ENCODE measurements around the gene RPL7L1.
"Not testable (repeated sequence)": the region's sequence is repeated elsewhere in the genome, so short reads cannot be mapped to it uniquely, and the experiment has no call there.

Gene RPL7L1

DNA sequence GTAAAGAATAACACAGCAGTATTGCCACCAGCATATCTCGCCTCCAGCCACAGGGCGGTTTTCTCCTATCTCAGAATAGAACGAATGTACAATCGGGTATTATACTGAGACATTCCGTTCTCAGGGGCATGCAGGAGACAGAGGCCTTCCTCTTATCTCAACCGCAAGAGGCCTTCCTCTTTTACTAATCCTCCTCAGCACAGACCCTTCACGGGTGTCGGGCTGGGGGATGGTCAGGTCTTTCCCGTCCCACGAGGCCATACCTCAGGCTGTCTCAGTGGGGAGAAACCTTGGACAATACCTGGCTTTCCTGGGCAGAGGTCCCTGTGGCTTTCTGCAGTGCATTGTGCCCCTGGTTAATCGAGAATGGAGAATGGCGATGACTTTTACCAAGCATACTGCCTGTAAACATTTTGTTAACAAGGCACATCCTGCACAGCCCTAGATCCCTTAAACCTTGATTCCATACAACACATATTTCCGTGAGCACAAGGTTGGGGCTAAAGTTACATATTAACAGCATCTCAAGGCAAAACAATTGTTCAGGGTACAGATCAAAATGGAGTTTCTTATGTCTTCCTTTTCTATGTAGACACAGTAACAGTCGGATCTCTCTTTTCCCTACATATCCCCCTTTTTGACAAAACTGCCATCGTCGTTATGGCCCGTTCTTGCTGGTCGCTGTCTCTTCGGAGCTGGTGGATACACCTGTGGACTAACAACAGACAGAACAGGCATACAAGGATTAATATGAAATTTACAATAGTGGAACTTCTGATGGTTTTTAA, 14.8 kb downstream of the RPL7L1 start:
- DNase-seq, result not testable (repeated sequence)

DNA sequence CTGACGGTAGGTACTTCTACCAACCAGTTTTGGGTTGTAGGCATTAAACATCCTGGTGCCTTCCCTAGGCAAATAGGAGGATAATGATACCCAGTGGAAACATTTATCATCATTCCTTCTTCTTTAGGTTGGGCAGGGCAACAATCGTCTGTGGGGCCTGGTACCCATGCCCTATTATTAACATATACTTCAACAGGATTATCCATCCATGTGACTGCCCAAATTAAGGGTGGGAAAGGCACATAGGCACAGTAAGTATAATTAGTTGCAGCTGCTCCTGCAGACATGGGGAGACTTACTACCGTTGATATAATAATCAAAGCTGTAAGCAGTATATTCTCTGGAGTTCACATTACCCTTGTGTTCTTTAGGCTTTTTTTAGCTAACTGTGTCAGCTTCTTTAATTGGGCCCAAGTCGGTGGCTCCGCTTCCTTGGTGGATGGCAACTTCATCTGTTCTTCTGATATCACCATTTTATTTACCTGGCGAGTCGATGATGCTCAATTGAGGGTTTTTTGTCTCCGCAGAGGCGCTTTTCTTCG, 16.8 kb downstream of the RPL7L1 start:
- no peak for DNase-seq

DNA sequence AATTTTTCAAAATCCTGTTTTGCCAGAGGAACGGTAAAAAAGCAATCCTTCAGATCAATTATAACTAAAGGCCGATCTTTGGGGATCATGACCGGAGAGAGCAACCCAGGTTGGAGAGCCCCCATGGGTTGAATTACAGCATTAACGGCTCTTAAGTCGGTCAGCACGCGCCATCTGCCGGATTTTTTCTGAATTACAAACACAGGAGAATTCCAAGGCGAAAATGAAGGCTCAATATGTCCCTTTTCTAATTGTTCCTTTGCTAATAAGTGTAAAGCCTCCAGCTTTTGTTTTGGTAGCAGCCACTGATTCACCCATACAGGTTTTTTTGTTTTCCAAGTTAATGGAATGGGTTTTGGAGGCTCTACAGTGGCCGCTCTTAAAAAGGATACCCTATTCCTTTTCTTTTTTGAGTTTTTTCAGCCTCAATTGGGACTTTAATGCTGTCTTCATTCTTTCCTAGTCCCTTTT, 19.5 kb downstream of the RPL7L1 start:
- peak; percentile 53 to 56 for DNase-seq

DNA sequence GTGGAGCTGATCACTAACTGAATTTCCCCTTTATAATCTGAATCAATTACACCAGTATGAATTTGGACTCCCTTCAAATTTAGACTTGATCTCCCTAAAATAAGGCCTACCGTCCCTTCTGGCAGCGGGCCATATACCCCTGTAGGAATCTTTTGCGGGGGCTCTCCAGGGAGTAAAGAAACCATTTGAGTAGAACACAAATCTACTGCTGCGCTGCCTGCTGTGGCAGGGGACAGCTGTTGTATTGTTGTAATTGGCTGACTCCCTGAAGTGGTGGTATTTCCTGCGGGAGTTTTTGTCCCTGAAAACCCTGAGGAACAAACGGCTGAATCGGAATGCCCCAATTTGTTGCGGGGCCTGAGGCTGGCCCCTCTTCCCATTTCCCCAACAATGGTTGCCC, 20.5 kb downstream of the RPL7L1 start:
- DNase-seq, result no peak

DNA sequence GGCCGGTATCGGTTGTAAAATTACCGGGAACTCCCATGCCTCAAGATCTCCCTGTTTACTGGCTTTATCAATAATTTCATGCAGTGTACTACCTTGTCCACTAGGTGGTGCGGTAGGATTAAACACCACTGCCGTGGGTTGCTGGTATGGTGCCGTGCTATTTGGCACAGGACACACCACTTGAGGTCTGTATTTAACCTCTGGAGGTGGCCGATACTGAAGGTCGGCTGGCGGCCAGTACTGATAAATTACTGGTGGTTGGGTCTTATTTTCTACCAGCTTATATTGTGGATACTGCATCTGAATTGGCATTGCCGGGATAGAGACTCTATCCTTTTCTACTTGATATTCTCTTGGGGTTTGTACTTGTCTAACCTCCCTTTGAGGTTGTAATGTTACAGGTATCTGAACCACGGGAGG, 22.1 kb downstream of the RPL7L1 start:
- peak; percentile 43 to 60 for DNase-seq

DNA sequence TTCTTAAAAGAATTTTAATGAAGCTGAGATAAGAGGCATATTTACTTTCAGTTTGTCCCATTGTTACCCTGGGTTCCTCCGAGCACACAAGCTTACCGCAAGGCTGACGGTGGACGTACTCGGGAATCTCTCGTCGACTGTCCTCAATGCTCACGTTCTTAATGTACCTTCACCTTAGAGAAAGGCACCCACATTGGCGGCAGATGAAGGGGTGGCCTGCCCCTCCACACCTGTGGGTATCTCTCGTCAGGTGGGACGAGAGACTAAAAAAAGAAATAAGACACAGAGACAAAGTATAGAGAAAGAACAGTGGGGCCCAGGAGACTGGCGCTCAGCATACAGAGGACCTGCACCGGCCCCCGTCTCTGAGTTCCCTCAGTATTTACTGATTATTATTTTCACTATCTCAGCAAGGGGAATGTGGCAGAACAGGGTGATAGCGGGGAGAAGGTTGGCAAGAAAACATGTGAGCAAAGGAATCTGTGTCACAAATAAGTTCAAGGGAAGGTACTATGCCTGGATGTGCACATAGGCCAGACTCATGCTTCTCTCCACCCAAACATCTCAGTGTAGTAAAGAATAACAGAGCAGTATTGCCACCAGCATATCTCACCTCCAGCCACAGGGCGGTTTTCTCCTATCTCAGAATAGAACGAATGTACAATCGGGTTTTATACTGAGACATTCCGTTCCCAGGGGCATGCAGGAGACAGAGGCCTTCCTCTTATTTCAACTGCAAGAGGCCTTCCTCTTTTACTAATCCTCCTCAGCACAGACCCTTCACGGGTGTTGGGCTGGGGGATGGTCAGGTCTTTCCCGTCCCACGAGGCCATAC, 23.2 kb downstream of the RPL7L1 start:
- DNase-seq, result not testable (repeated sequence)

DNA sequence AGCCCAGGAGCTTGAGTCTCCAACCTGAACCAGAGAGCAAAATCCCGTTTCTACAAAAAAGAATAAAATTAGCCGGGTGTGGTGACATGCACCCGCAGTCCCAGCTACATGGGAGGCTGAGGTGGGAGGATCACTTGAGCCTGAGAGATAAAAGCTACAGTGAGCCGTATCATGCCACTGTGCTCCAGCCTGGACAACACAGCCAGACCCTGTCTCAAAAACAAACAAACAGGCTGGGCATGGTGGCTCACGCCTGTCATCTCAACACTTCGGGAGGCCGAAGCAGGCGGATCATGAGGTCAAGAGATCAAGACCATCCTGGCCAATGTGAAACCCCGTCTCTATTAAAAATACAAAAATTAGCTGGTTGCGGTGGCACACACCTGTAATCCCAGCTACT, 25.1 kb downstream of the RPL7L1 start:
- no peak for DNase-seq

DNA sequence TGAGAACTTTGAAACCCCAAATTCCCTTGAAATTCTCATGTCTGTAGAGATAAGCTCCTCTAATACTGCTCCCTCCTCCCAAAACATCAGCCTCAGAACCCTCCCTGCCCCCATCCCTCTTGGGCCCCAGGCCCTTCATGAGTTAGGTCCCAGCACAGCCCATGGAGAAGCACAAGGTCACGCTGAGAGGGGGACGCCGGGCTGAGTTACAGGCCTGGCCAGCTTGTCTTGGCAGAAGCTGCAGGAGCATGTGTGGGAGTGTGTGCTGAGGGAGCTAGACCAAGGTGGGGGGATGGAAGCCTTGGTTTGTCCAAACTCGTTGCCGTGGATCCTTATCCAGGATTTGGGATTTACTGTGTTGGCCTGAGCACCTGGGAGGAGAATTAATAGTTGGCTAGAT, 27.9 kb downstream of the RPL7L1 start:
- no peak for DNase-seq

DNA sequence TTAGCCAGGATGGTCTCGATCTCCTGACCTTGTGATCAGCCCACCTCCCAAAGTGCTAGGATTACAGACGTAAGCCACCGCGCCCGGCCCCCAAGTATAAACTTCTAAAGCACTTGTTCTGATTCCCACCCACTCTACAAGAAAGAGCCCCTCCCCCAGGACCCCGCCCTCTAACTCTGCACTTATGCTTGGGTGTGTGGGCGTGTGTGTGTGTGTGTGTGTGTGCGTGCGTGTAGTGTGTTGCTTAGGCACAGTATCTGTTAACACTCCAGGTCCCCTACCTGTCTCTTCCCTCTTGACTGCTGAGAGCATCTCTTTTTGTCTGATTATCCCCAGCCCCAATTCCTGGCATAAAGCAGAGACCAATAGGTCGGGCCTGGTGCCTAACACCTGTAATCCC, 30.4 kb downstream of the RPL7L1 start:
- no peak for DNase-seq

DNA sequence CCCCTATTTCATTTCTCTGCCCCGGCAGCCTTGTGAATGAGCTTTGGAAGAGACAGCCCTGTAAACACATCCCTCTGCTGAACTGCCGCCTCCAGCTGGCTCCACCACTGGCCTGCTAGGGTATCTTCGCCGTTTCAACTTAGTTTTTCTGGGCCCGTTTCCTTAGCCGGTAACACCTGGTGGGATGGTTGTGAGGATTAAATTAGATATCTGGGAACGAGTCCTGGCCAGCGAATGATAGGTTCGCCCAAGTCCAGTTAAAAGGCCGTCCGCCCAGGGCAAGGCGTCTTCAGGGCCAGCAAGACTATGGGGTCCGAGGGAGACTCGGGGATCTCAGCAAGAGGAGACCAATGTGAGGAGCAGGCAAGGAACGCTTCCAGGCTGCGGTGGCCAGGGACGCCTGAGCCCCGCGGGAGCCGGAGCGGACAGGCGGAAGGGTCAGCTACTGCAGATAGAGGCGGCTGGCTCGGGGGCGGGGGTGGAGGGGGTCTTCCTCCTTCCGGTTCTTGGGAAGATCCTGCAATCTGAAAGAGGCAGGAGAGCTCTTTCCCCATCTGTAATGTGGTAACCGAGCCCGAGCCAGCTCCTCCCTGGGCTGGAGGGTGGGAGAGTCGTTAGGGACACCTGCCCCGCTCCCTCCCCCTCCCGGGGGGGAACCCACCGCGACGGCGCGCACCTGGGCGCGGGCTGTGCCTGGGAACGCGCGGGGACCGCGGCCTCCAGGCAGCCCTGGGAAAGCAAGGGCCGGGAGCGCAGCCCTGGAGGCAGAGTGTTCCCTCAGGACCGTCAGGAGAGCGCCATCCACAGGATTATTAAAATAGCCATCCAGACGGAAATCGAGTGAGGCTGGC, 32.0 kb downstream of the RPL7L1 start:
- DNase-seq, result no peak

DNA sequence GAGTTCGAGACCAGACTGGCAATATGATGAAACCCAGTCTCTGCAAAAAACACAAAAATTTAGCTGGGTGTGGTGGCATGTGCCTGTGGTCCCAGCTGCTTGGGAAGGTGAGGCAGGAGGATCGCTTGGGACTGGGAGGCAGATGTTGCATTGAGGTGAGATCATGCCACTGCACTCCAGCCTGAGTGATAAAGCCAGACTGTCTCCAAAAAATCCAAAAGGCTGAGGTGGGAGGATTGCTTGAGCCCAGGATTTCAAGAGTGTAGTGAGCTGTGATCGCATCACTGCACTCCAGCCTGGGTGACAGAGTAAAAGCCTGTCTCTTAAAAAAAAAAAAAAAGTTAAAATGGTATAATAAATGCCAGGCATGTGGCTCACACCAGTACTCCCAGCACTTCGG, 35.1 kb downstream of the RPL7L1 start:
- DNase-seq, result no peak

DNA sequence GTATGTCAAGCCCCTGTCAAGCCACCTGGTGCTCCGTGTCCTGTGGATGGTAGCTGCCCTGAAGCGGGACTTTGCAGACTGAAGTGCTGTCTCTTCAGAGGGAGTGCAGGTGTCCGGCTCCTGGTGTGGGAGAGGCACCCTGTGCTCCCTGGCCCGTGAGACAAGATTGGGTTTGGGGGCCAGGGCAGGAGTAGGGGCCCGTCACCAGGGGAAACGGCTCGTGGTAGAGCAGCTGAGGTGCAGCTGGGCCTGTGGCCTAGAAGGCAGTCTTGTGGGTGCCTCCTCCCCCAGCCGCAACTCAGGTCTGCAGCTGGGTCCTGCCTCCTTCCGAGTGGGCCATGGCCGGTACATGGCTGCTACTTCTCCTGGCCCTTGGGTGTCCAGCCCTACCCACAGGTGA, 36.3 kb downstream of the RPL7L1 start, which contains the start of gene PTCRA:
Gene PTCRA, plus strand, starts transcription at position 322 of the 400 bp plus-strand sequence. Its CDS starts 17 bp downstream, at position 339.
- DNase-seq, result no peak

DNA sequence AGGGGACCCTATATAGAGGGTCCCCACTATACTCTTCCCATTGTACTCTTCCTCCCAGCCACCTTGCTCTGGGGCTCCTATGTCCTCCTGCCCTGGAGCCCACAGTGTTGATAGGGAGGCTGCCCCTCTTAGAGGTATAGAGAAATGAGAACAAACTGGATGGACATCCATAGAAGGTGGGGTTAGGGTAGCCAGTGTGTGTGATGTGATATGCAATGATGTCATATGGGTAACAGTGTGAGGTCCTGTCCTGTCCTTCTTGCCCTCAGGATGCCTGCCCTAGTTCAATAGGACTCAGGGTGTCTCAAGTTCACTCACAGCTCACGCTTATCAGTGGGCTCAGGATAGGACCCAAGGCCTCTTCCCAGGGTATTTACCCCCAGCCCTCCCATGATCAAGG, 36.9 kb downstream of the RPL7L1 start:
- DNase-seq, result no peak

DNA sequence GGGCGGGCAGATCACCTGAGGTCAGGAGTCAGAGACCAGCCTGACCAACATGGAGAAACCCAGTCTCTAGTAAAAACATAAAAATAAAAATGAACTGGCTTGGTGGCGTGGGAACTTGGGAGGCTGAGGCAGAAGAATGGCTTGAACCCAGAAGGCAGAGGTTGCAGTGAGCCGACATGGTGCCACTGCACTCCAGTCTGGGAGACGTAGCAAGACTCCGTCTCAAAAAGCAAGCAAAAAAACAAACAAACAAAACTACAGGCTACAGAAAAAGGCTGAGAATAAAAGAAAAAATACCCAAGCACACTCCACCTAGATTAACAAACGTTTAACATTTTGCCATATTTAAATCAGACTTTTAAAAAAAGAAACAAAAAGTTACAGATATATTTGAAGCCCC, 42.4 kb downstream of the RPL7L1 start:
- no peak for DNase-seq

DNA sequence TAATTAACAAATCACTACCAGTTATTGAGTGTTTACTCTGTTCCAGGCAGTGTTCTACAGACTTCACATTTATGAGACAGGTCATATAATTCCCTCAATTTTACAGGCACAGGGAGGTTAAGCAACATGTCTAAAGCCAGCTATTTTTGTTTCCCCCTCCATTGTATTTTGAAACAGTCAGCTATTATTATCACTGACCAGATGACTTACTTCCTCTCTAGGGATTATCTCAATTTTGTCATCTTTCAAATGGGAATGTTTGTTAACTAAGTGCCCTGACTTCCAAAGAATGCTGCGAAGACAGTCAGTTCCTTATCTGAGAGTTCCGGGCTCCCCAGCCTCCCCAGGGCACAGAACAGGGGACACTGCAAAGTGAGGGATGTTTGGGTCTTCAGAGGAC, 44.2 kb downstream of the RPL7L1 start:
- no peak for DNase-seq

DNA sequence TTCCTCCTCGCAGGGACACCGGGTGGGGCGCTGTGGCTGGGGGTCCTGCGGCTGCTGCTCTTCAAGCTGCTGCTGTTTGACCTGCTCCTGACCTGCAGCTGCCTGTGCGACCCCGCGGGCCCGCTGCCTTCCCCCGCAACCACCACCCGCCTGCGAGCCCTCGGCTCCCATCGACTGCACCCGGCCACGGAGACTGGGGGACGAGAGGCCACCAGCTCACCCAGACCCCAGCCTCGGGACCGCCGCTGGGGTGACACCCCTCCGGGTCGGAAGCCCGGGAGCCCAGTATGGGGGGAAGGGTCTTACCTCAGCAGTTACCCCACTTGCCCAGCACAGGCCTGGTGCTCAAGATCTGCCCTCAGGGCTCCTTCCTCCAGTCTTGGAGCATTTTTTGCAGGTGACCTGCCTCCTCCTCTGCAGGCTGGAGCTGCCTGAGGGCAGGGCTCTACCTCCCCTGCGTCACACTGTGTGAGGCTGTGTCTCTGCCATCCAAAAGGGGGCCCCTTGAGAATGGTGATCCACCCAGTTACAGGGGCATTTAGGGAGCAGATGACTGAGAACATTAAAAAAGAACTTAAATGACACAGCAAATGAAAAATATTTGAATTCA, 45.9 kb downstream of the RPL7L1 start:
- no peak for DNase-seq

DNA sequence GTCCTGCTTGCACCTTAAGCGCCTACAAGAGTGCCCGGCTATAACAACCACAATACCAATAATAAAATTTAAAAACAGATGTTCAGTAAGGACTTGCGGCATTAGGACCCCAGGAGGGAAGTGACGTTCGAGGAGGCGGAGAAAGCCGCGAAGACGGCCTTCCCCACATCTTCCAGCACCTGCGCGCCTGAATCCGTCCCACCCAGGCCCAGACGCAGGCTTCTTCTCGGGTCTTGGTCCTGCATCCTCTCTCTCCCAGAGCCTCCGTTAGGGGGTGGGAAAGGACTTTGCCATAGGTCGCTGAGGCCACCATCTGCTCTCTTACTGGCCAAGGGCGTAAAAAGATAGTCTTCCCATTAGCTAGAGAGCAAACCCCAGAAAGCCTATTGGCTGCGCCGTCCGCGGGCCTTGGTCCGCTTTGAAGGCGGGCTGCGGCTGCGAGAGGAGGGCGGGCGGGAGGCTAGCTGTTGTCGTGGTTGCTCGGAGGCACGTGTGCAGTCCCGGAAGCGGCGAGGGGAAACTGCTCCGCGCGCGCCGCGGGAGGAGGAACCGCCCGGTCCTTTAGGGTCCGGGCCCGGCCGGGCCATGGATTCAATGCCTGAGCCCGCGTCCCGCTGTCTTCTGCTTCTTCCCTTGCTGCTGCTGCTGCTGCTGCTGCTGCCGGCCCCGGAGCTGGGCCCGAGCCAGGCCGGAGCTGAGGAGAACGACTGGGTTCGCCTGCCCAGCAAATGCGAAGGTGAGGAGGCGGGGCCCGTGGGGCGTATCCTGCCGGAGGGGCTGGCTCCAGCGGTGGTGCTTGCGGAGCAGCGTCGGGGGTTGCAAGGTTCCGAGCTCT, 49.8 kb downstream of the RPL7L1 start, which contains the start of gene CNPY3:
Gene CNPY3, plus strand, starts transcription at position 495 of the 835 bp plus-strand sequence. Its CDS starts 91 bp downstream, at position 586.
- peak; percentile 84 to 86 for DNase-seq

DNA sequence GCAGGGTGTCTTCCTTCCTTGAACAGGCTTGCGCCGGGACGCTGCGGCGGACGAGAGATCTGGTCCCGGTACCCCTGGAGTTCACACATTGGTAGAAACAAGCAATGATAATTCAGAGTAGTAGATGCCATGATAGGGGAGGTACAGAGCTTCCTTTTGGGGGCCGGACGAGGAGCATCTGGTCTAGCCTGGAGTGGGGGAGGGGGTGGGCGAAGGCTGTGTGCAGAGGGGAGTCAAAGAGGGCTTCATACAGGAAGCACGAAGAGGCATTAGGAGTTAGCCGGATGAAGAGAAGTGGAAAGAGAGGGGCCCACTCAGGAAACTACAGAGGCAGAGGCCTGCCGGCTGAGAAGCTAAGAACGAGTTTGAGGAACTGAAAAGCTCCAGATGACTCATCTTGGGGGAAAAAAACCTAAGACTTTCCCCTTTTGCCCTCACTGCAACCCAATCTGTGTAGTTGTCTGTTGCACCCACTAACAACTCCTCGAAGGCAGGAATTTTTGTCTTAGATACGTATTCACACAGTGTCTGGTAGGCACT, 50.5 kb downstream of the RPL7L1 start:
- DNase-seq, result peak; percentile 58 to 66

DNA sequence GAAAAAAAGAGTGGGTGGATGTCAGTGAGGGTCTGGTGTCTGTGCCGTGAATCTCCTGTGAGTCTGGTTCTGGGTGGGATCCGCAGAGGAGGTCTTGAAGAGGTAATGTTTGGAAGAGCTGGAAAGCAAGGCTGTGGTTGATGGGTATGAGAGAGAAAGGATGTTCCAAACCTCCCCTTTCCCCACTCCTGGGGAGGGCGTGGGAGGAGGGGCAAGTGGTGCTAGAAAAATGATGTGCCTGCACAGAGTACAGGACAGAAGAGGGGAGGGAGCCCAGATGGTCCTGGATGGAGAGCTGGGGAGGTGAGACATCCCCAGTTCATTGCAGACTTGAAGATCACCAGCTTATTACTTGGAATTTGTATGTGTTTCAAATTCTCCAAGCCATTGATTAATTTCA, 53.0 kb downstream of the RPL7L1 start:
- no peak for DNase-seq

DNA sequence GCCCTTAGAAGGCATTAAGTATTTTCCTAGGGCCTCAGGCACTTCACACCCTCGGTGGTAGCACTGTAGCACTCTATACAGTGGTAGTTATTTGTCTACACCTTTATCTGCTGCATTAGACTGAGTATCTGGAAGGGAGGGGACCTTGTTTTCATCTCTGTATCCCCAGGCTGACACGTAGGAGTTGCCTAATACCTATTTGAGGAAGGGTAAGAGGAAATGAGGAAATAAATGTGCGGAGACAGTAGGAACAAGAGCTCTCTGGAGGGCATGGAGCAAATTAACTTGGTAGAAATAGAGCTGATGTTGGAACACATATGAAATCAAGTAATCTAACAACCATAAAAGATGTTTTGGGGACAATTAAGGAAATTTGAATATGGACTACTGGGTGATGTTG, 53.8 kb downstream of the RPL7L1 start:
- no peak for DNase-seq

DNA sequence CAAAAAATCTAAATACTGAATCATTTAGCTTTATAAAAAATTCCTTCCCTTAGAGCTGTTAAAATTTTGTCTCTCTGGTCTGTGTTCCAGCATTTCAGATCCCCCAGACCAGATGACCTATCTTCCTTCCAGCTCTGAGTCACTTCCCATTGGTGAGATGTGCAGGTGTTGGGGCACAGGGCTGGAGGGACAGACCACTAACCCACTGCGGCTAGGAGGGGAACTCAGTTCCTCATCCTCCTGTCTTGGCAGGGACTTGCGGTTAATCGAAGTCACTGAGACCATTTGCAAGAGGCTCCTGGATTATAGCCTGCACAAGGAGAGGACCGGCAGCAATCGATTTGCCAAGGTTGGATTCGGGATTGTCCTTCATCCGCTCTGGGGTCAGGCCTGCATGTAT, 55.9 kb downstream of the RPL7L1 start:
- no peak for DNase-seq

All from stimulated activated CD4-positive, alpha-beta T cell treated with anti-CD3 and anti-CD28 coated beads, Interleukin-4, amount 100 ng/mL, for 4 hours (primary cell).